ENCODE measurements around the gene NUFIP2.
A peak's percentile ranks its signal among the peaks of the same experiment; 100 is the strongest.
"Not testable (repeated sequence)": the region's sequence is repeated elsewhere in the genome, so short reads cannot be mapped to it uniquely, and the experiment has no call there.

The NUFIP2 gene

GRCh38 chr17:29278692-29279091, 15.3 kb downstream of the NUFIP2 start:
- Histone ChIP-seq H3K4me3 (no peak overlapping the region), H3K4me1 (peaks cover 0 to 91% (median 39%) of the 10 kb centered on the region in 4 donors), H3K36me3 (peaks cover 19 to 34% (median 26%) of the 10 kb centered on the region in 3 donors), H3K9me3 (no peaks in the 10 kb centered on the region), H3K27me3 (no peaks in the 10 kb centered on the region), H3K27ac (no peak overlapping the region)
- no peak for TF ChIP-seq CTCF (IDR thresholded peaks at IDR 0.05)
- intact Hi-C loops (cut with DNase I; ENCODE audit: low total_unique reads) = no loop called here
- no peak for DNase-seq

GRCh38 chr17:29273924-29274323, 20.0 kb downstream of the NUFIP2 start:
- Histone ChIP-seq H3K9me3 (no peaks in the 10 kb centered on the region), H3K27me3 (no peaks in the 10 kb centered on the region), H3K36me3 (peaks cover 4 to 16% (median 9%) of the 10 kb centered on the region in 3 donors), H3K27ac (no peak overlapping the region), H3K4me1 (peaks cover 0 to 75% (median 20%) of the 10 kb centered on the region in 4 donors), H3K4me3 (no peak overlapping the region)
- TF ChIP-seq CTCF (IDR thresholded peaks at IDR 0.05) = no peak
- no peak for DNase-seq
- intact Hi-C loops (cut with DNase I; ENCODE audit: low total_unique reads) = no loop called here

GRCh38 chr17:29271980-29272379, 22.0 kb downstream of the NUFIP2 start:
- intact Hi-C loops (cut with DNase I; ENCODE audit: low total_unique reads); H3K27ac ChIP-seq; H3K4me3 ChIP-seq; H3K27me3 ChIP-seq; DNase-seq; H3K9me3 ChIP-seq: not testable (repeated sequence)
- H3K4me1 ChIP-seq = peaks cover 0 to 63% (median 15%) of the 10 kb centered on the region in 4 donors
- peaks cover 12 to 29% (median 17%) of the 10 kb centered on the region in 3 donors for H3K36me3 ChIP-seq

GRCh38 chr17:29263916-29264315, 30.0 kb downstream of the NUFIP2 start:
- H3K4me1 ChIP-seq = peaks cover 0 to 2% (median under 1%) of the 10 kb centered on the region in 4 donors
- peaks cover 34 to 59% (median 58%) of the 10 kb centered on the region in 3 donors for H3K36me3 ChIP-seq
- H3K27ac ChIP-seq = no peak overlapping the region
- intact Hi-C loops (cut with DNase I; ENCODE audit: low total_unique reads) = no loop called here
- H3K4me3 ChIP-seq = no peak overlapping the region
- no peaks in the 10 kb centered on the region for H3K9me3 ChIP-seq
- no peak for TF ChIP-seq CTCF (IDR thresholded peaks at IDR 0.05)
- H3K27me3 ChIP-seq = no peaks in the 10 kb centered on the region
- no peak for DNase-seq

GRCh38 chr17:29257756-29258155, 36.2 kb downstream of the NUFIP2 start:
- H3K27ac ChIP-seq = peak overlapping the region; percentile 10 to 50
- peaks cover 10 to 20% (median 18%) of the 10 kb centered on the region in 3 donors for H3K36me3 ChIP-seq
- no peak for DNase-seq
- H3K4me3 ChIP-seq = peak overlapping the region in 1 of 2 donors; percentile 17
- peaks cover 0 to 46% (median 31%) of the 10 kb centered on the region in 4 donors for H3K4me1 ChIP-seq
- intact Hi-C loops (cut with DNase I; ENCODE audit: low total_unique reads) = no loop called here
- H3K9me3 ChIP-seq = no peaks in the 10 kb centered on the region
- no peaks in the 10 kb centered on the region for H3K27me3 ChIP-seq
- no peak for TF ChIP-seq CTCF (IDR thresholded peaks at IDR 0.05)

- no peaks in the 10 kb centered on the region for H3K9me3 ChIP-seq
- peaks cover 0 to 53% (median 31%) of the 10 kb centered on the region in 4 donors for H3K4me1 ChIP-seq
- peak in 1 of 2 experiments; percentile 9 for TF ChIP-seq CTCF (IDR thresholded peaks at IDR 0.05)
- peaks cover 1 to 20% (median 9%) of the 10 kb centered on the region in 3 donors for H3K36me3 ChIP-seq
- peak overlapping the region; percentile 17 to 18 for H3K4me3 ChIP-seq
- no peak for DNase-seq
- no peaks in the 10 kb centered on the region for H3K27me3 ChIP-seq
- intact Hi-C loops (cut with DNase I; ENCODE audit: low total_unique reads) = no loop called here
- peak overlapping the region; percentile 10 to 50 for H3K27ac ChIP-seq
These were observed 37.0 kb downstream of the NUFIP2 start for GRCh38 chr17:29256735-29257466.
